Measurements from ENCODE around the gene MLLT1. TPM values are rescaled to one million over a fixed set of nuclear protein-coding genes. Genes with fewer than 3 reads are reported as not detected.
A peak's percentile ranks its signal among the peaks of the same experiment; 100 is the strongest.

Gene MLLT1
- polyA plus RNA-seq, 4 donors: 71.5 to 125 (median 108) TPM

GRCh38 chr19:6213696-6214641 lies 65.8 kb downstream of the MLLT1 start:
- no peak for DNase-seq (ENCODE audit: low read depth in 4 of 4, low spot score in 2 of 4)

DNA sequence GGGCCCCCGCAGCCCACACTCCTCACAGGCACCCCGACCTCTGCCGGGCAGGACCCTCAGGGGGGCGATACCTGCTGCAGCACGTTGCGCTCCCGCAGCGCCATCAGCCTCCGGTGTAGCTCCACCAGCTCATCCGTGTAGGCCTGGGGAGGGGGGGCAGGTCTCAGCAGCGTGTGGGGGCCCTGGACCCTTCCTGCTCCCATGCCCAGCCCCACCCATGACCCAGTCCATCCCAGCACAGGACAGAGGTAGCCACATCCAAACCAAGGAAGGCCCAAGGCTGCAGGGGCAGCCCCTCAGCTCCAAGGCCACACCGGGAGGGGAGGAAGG lies 66.5 kb downstream of the MLLT1 start:
- DNase-seq (ENCODE audit: low read depth in 4 of 4, low spot score in 2 of 4): no peak

GRCh38 chr19:6212403-6213265 lies 67.1 kb downstream of the MLLT1 start:
- no peak for DNase-seq (ENCODE audit: low read depth in 4 of 4, low spot score in 2 of 4)

DNA sequence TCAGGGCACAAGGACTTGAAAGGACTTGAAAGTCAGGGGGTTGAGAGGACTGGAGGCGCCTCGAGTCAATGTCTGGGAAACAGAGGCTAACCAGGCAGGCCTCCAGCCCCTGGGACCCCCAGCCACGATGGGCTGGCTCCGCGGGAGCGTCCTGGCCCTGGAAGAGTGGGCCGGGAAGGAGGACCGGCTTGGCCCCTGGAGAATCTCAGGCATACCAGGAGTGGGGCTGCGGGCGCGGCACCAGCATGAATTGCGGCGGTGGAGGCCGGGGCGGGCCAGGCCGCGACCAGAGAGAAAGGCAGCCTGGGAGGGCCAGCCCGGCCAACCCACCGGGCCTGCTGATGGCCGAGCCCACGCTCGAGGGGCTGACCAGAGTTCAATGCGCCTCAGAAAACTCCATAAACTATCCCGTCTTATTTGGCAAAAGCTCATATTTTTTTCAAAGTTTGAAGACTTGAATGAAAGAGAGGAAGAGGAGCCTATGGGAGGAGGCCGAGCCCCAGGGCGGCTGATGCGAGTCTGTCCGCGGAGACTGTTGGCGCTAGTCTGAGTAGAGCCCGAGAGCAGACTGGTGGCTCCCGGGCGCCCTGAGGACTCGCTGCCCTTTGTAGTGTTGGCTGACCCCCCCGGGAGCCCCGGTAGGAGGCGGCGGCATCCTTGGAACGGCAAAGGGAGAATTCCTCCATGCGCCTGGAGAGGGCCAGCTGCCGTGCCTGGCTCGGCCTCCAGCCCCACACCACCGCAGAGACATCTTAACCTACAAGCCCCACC lies 68.0 kb downstream of the MLLT1 start:
- no peak for DNase-seq (ENCODE audit: low read depth in 4 of 4, low spot score in 2 of 4)

- no peak for DNase-seq (ENCODE audit: low read depth in 4 of 4, low spot score in 2 of 4)
These were observed 68.8 kb downstream of the MLLT1 start for GRCh38 chr19:6210721-6211600.

DNA sequence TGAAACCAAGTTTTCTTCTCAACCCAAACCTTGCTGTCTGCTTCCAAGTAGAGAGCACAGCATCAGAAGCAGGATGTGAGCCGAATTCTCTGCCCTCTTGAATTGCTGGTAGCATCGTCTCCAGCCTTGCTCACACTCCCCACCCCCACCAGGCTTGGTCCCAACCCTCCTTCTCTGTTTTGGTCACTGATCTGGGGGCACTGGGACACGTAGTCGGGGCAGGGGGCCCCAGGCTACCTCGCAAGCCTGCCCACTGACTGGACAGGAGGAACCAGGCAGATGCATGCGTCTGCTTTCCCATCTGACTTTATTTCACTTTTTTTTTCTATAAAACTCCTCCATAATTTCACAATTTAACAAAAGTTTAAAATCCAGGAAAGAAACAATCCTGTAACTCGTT lies 69.7 kb downstream of the MLLT1 start:
- DNase-seq (ENCODE audit: low read depth in 4 of 4, low spot score in 2 of 4): no peak

DNA sequence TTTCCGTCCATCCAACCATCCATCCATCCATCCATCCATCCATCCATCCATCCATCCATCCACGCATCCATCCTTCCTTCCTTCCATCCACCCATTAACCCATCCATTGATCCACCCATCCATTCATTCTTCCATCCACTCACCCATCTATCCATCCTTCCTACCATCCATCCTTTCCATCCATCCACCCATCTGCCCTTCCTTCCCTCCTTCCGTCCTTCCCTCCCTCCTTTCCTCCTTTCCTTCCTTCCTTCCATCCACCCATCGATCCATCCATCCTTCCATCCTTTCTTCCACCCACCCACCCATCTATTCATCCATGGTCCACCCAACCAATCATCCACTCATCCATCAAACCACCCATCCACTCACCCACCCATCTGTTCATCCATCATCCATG lies 70.1 kb downstream of the MLLT1 start:
- no peak for DNase-seq (ENCODE audit: low read depth in 4 of 4, low spot score in 2 of 4)

- no peak for DNase-seq (ENCODE audit: low read depth in 4 of 4, low spot score in 2 of 4)
These were observed 70.5 kb downstream of the MLLT1 start for GRCh38 chr19:6209233-6209632.

DNA sequence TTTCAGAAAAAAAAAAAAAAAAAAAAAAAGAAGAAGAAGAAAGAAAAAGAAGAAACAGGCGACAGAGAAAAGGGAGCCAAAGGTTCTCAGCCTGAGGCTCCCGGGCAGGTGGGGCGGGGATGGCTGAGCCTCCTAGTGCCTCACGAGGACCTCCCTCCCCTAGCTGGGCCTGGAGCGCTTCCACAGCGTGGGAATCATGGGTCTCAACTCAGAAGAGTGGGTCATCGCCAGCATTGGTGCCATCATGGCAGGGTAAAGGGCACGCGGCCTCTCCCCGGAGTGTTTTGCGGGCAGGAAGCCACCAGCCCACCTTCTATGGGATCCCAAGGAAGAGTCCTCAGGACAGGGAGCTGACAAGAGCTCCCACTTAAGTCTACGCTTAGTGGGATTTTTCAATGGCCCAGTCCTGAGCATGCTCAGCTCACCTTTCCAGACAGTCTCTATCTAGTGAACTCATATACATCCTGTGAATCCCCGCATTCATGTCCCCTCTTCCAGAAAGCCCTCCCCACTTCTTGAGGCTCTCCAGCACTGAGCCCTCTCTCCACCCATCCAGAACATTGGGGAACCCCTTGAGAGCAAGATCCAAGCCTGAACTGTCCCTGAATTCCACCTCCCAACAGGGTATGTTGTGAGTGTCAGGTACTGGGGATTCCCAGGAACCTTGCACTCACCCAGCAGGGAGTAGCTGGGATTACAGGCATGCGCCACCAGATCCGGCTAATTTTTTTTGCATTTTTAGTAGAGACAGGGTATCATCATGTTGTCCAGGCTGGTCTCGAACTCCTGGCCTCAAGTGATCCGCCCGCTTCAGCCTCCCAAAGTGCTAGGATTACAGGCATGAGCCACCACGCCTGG lies 74.7 kb downstream of the MLLT1 start:
- DNase-seq (ENCODE audit: low read depth in 4 of 4, low spot score in 2 of 4): no peak

- DNase-seq (ENCODE audit: low read depth in 4 of 4, low spot score in 2 of 4): no peak
These were observed 75.6 kb downstream of the MLLT1 start for GRCh38 chr19:6204212-6204611.

GRCh38 chr19:6199240-6199994 lies 80.4 kb downstream of the MLLT1 start:
- peak; percentile 93 to 98 (median 98) for DNase-seq (ENCODE audit: low read depth in 4 of 4, low spot score in 2 of 4)

- DNase-seq (ENCODE audit: low read depth in 4 of 4, low spot score in 2 of 4): no peak
These were observed 80.9 kb downstream of the MLLT1 start for GRCh38 chr19:6198896-6199239.

DNA sequence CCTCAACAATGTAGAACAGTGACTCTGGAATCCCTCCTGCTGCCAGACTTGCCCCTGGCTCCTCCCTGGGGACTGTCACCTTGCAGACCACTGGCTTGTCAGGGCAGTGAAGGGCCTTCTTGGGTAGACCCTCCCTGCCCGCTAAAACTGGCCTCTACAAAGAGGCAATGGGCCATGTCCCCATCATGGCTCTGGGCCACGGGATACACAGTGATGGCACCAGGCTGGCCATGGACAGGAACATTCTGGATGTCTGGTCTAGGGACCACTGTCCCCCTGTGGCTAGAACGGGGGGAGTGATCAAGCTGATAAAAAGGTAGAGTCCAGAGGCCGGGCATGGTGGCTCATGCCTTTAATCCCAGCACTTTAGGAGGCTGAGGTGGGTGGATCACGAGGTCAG lies 83.4 kb downstream of the MLLT1 start:
- DNase-seq (ENCODE audit: low read depth in 4 of 4, low spot score in 2 of 4): no peak

GRCh38 chr19:6188811-6189210 lies 91.0 kb downstream of the MLLT1 start:
- no peak for DNase-seq (ENCODE audit: low read depth in 4 of 4, low spot score in 2 of 4)

DNA sequence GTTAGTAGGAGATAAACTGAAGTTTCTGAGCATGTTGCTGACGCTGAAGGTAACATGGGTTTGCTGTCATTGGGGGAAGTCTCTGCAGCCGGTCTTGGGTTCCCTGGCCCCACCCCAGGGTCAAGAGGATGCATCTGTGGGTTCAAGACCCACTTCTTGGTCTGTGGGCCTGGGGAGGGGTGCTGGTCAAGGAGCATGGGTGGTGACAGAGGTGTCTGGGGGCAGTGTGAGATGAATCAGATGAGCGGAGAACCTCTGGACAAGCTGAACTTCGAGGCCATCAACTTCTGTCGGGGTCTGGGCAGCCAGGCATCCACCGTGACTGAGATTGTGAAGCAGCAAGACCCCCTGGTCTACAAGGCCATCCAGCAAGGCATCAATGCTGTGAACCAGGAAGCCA lies 92.4 kb downstream of the MLLT1 start:
- no peak for DNase-seq (ENCODE audit: low read depth in 4 of 4, low spot score in 2 of 4)

DNA sequence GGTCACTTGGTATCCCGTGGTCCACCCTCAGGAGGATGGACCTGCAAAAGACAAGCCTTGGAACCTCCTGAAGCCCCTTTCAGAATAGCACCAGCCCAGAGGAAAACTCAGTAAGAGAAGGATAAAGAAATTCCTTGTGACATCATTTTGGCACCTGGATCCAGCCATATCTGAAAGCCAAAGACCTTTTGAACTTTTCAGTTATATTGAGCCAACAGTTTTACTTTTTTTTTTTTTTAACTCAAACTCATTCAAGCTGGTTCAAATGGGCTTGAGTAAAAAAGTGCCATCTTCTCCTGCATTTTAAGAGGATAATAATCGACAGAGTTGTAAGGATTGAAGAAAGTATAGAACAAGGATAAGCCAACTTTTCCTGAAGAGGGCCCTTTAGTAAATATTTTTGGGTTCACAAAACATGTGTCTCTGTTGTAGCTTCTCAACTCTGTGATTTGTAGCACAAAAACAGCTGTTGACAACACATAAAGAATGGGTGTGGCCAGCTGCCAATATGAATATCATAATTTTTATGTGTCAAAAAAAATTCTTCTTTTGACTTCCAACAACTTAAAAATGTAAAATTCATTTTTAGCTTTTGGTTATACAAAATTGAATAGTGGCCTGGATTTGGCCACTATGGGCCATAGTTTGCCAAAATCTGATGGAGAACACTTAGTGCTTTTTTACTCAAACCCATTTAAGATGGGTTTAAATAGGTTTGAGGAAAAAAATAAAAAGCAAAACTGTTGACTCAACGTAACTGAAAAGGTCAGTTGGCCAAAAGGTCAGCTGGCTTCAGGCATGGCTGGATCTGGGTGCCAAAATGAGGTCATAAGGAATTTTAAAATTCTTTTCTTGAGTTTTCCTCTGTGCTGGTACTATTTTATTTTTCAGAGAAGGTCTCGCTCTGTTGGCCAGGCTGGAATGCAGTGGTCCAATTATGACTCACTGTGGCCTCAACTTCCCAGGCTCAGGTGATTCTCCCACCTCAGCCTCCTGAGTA lies 93.6 kb downstream of the MLLT1 start:
- DNase-seq (ENCODE audit: low read depth in 4 of 4, low spot score in 2 of 4): no peak

All from left renal cortex interstitium (tissue), 4 donors.